ENCODE results near the gene ZSWIM9.
"Not testable (repeated sequence)": the region's sequence is repeated elsewhere in the genome, so short reads cannot be mapped to it uniquely, and the experiment has no call there.

The ZSWIM9 gene

GRCh38 chr19:48230555-48231129 lies 60.2 kb downstream of the ZSWIM9 start:
- Histone ChIP-seq H3K4me2 (ENCODE audit: low read length) (no peak overlapping the region), H4K5ac (ENCODE audit: low read length) (no peak overlapping the region), H2BK120ac (ENCODE audit: low read depth, low read length) (no peak overlapping the region), H3K27ac (ENCODE audit: low read depth, low read length) (no peak overlapping the region), H2BK15ac (replicated peaks; ENCODE audit: low read depth) (no peak overlapping the region), H3K56ac (ENCODE audit: low read length) (no peak overlapping the region), H3K79me2 (ENCODE audit: control insufficient read depth, insufficient read depth, low read length) (no peaks in the 10 kb centered on the region), H4K8ac (ENCODE audit: low read depth, low read length) (no peak overlapping the region), H3K36me3 (ENCODE audit: control insufficient read depth, insufficient read depth, low read length) (peaks cover 2% of the 10 kb centered on the region), H3K4me3 (ENCODE audit: low read length) (no peak overlapping the region), H3K23ac (ENCODE audit: low read length) (no peak overlapping the region), H3K18ac (ENCODE audit: low read length) (no peak overlapping the region), H2AK5ac (ENCODE audit: low read length) (no peak overlapping the region), H3K27me3 (ENCODE audit: insufficient read depth, low read length, poor library complexity) (no peaks in the 10 kb centered on the region), H2BK5ac (ENCODE audit: low read length) (no peak overlapping the region), H3K79me1 (ENCODE audit: low read length) (no peaks in the 10 kb centered on the region), H3K9ac (ENCODE audit: low read length) (no peak overlapping the region), H3K4ac (ENCODE audit: low read depth, low read length) (no peak overlapping the region), H3K4me1 (ENCODE audit: control insufficient read depth, low read depth, low read length) (no peaks in the 10 kb centered on the region)
- WGBS (ENCODE audit: extremely low coverage, insufficient coverage, low lambda C conversion rate), result no CpG with 5 or more reads among the region's 19 CpGs
- no peak for DNase-seq

GRCh38 chr19:48237057-48237456 lies 66.6 kb downstream of the ZSWIM9 start:
- H2BK5ac ChIP-seq (ENCODE audit: low read length), result no peak overlapping the region
- no peak overlapping the region for H3K23ac ChIP-seq (ENCODE audit: low read length)
- no peak overlapping the region for H3K18ac ChIP-seq (ENCODE audit: low read length)
- H3K79me1 ChIP-seq (ENCODE audit: low read length), result no peaks in the 10 kb centered on the region
- H3K36me3 ChIP-seq (ENCODE audit: control insufficient read depth, insufficient read depth, low read length), result no peaks in the 10 kb centered on the region
- no peak overlapping the region for H3K9ac ChIP-seq (ENCODE audit: low read length)
- no peak overlapping the region for H4K5ac ChIP-seq (ENCODE audit: low read length)
- no peak overlapping the region for H3K56ac ChIP-seq (ENCODE audit: low read length)
- H3K4me3 ChIP-seq (ENCODE audit: low read length), result no peak overlapping the region
- no peak overlapping the region for H2AK5ac ChIP-seq (ENCODE audit: low read length)
- no peaks in the 10 kb centered on the region for H3K4me1 ChIP-seq (ENCODE audit: control insufficient read depth, low read depth, low read length)
- H3K27ac ChIP-seq (ENCODE audit: low read depth, low read length), result no peak overlapping the region
- H3K27me3 ChIP-seq (ENCODE audit: insufficient read depth, low read length, poor library complexity), result no peaks in the 10 kb centered on the region
- WGBS (ENCODE audit: extremely low coverage, insufficient coverage, low lambda C conversion rate), result no CpG with 5 or more reads among the region's 3 CpGs
- H3K4me2 ChIP-seq (ENCODE audit: low read length), result no peak overlapping the region
- no peak overlapping the region for H3K4ac ChIP-seq (ENCODE audit: low read depth, low read length)
- H2BK15ac ChIP-seq (replicated peaks; ENCODE audit: low read depth), result no peak overlapping the region
- no peak overlapping the region for H2BK120ac ChIP-seq (ENCODE audit: low read depth, low read length)
- no peak overlapping the region for H4K8ac ChIP-seq (ENCODE audit: low read depth, low read length)
- H3K79me2 ChIP-seq (ENCODE audit: control insufficient read depth, insufficient read depth, low read length), result no peaks in the 10 kb centered on the region
- peak; percentile 41 for DNase-seq

- H3K18ac ChIP-seq (ENCODE audit: low read length), result no peak overlapping the region
- no peaks in the 10 kb centered on the region for H3K79me2 ChIP-seq (ENCODE audit: control insufficient read depth, insufficient read depth, low read length)
- H3K23ac ChIP-seq (ENCODE audit: low read length), result no peak overlapping the region
- H3K56ac ChIP-seq (ENCODE audit: low read length), result no peak overlapping the region
- H4K5ac ChIP-seq (ENCODE audit: low read length), result no peak overlapping the region
- no peak overlapping the region for H3K4ac ChIP-seq (ENCODE audit: low read depth, low read length)
- no peaks in the 10 kb centered on the region for H3K79me1 ChIP-seq (ENCODE audit: low read length)
- H3K36me3 ChIP-seq (ENCODE audit: control insufficient read depth, insufficient read depth, low read length), result no peaks in the 10 kb centered on the region
- no peaks in the 10 kb centered on the region for H3K27me3 ChIP-seq (ENCODE audit: insufficient read depth, low read length, poor library complexity)
- H2BK120ac ChIP-seq (ENCODE audit: low read depth, low read length), result no peak overlapping the region
- no peak overlapping the region for H4K8ac ChIP-seq (ENCODE audit: low read depth, low read length)
- H2BK5ac ChIP-seq (ENCODE audit: low read length), result no peak overlapping the region
- H3K4me3 ChIP-seq (ENCODE audit: low read length), result no peak overlapping the region
- no peaks in the 10 kb centered on the region for H3K4me1 ChIP-seq (ENCODE audit: control insufficient read depth, low read depth, low read length)
- no CpG with 5 or more reads among the region's 6 CpGs for WGBS (ENCODE audit: extremely low coverage, insufficient coverage, low lambda C conversion rate)
- H2AK5ac ChIP-seq (ENCODE audit: low read length), result no peak overlapping the region
- no peak for DNase-seq
- H3K4me2 ChIP-seq (ENCODE audit: low read length), result no peak overlapping the region
- H3K27ac ChIP-seq (ENCODE audit: low read depth, low read length), result no peak overlapping the region
- H3K9ac ChIP-seq (ENCODE audit: low read length), result no peak overlapping the region
- no peak overlapping the region for H2BK15ac ChIP-seq (replicated peaks; ENCODE audit: low read depth)
These were observed 68.6 kb downstream of the ZSWIM9 start for GRCh38 chr19:48239120-48239519.

- Histone ChIP-seq H4K5ac (ENCODE audit: low read length) (no peak overlapping the region), H3K4me2 (ENCODE audit: low read length) (no peak overlapping the region), H2BK5ac (ENCODE audit: low read length) (no peak overlapping the region), H4K8ac (ENCODE audit: low read depth, low read length) (no peak overlapping the region), H3K4me3 (ENCODE audit: low read length) (no peak overlapping the region), H2BK120ac (ENCODE audit: low read depth, low read length) (no peak overlapping the region), H3K18ac (ENCODE audit: low read length) (no peak overlapping the region), H3K56ac (ENCODE audit: low read length) (no peak overlapping the region), H2AK5ac (ENCODE audit: low read length) (no peak overlapping the region), H3K79me1 (ENCODE audit: low read length) (no peaks in the 10 kb centered on the region), H3K79me2 (ENCODE audit: control insufficient read depth, insufficient read depth, low read length) (no peaks in the 10 kb centered on the region), H3K9ac (ENCODE audit: low read length) (no peak overlapping the region), H3K4me1 (ENCODE audit: control insufficient read depth, low read depth, low read length) (no peaks in the 10 kb centered on the region), H3K27ac (ENCODE audit: low read depth, low read length) (no peak overlapping the region), H3K36me3 (ENCODE audit: control insufficient read depth, insufficient read depth, low read length) (no peaks in the 10 kb centered on the region), H3K4ac (ENCODE audit: low read depth, low read length) (no peak overlapping the region), H2BK15ac (replicated peaks; ENCODE audit: low read depth) (no peak overlapping the region), H3K23ac (ENCODE audit: low read length) (no peak overlapping the region), H3K27me3 (ENCODE audit: insufficient read depth, low read length, poor library complexity) (no peaks in the 10 kb centered on the region)
- no peak for DNase-seq
- WGBS (ENCODE audit: extremely low coverage, insufficient coverage, low lambda C conversion rate), result no CpG with 5 or more reads among the region's 9 CpGs
These were observed 69.2 kb downstream of the ZSWIM9 start for GRCh38 chr19:48239582-48240141.

GRCh38 chr19:48241771-48242170 lies 71.3 kb downstream of the ZSWIM9 start:
- not testable (repeated sequence) for DNase-seq; H2AK5ac ChIP-seq (ENCODE audit: low read length); H4K8ac ChIP-seq (ENCODE audit: low read depth, low read length); H2BK120ac ChIP-seq (ENCODE audit: low read depth, low read length); H3K27me3 ChIP-seq (ENCODE audit: insufficient read depth, low read length, poor library complexity); H3K23ac ChIP-seq (ENCODE audit: low read length); H3K56ac ChIP-seq (ENCODE audit: low read length); H3K4me2 ChIP-seq (ENCODE audit: low read length); H3K18ac ChIP-seq (ENCODE audit: low read length); H4K5ac ChIP-seq (ENCODE audit: low read length); H3K27ac ChIP-seq (ENCODE audit: low read depth, low read length); H3K36me3 ChIP-seq (ENCODE audit: control insufficient read depth, insufficient read depth, low read length); H3K4ac ChIP-seq (ENCODE audit: low read depth, low read length); H2BK15ac ChIP-seq (replicated peaks; ENCODE audit: low read depth); H3K4me1 ChIP-seq (ENCODE audit: control insufficient read depth, low read depth, low read length); H3K4me3 ChIP-seq (ENCODE audit: low read length); H3K79me1 ChIP-seq (ENCODE audit: low read length); H2BK5ac ChIP-seq (ENCODE audit: low read length); H3K79me2 ChIP-seq (ENCODE audit: control insufficient read depth, insufficient read depth, low read length); H3K9ac ChIP-seq (ENCODE audit: low read length)
- whole genome bisulfite sequencing (ENCODE audit: extremely low coverage, insufficient coverage, low lambda C conversion rate), result no CpG with 5 or more reads among the region's 6 CpGs

GRCh38 chr19:48244281-48244680 lies 73.8 kb downstream of the ZSWIM9 start:
- Histone ChIP-seq H3K79me2 (ENCODE audit: control insufficient read depth, insufficient read depth, low read length) (no peaks in the 10 kb centered on the region), H2BK15ac (replicated peaks; ENCODE audit: low read depth) (no peak overlapping the region), H3K4me1 (ENCODE audit: control insufficient read depth, low read depth, low read length) (no peaks in the 10 kb centered on the region), H3K27ac (ENCODE audit: low read depth, low read length) (no peak overlapping the region), H3K23ac (ENCODE audit: low read length) (no peak overlapping the region), H2BK120ac (ENCODE audit: low read depth, low read length) (no peak overlapping the region), H3K4me2 (ENCODE audit: low read length) (no peak overlapping the region), H3K18ac (ENCODE audit: low read length) (no peak overlapping the region), H3K36me3 (ENCODE audit: control insufficient read depth, insufficient read depth, low read length) (no peaks in the 10 kb centered on the region), H4K8ac (ENCODE audit: low read depth, low read length) (no peak overlapping the region), H3K79me1 (ENCODE audit: low read length) (no peaks in the 10 kb centered on the region), H2AK5ac (ENCODE audit: low read length) (no peak overlapping the region), H4K5ac (ENCODE audit: low read length) (no peak overlapping the region), H2BK5ac (ENCODE audit: low read length) (no peak overlapping the region), H3K9ac (ENCODE audit: low read length) (no peak overlapping the region), H3K4ac (ENCODE audit: low read depth, low read length) (no peak overlapping the region), H3K27me3 (ENCODE audit: insufficient read depth, low read length, poor library complexity) (no peaks in the 10 kb centered on the region), H3K56ac (ENCODE audit: low read length) (no peak overlapping the region), H3K4me3 (ENCODE audit: low read length) (no peak overlapping the region)
- peak; percentile 45 for DNase-seq
- no CpG with 5 or more reads among the region's 5 CpGs for WGBS (ENCODE audit: extremely low coverage, insufficient coverage, low lambda C conversion rate)

Data from mesendoderm (in vitro differentiated cells).